Endothelial cell (in vitro differentiated cells): Measurements from ENCODE around the gene G0S2. TPM values are rescaled to one million over a fixed set of nuclear protein-coding genes. Genes with fewer than 3 reads are reported as not detected.

Experiments used
- DNase-seq: peaks from one replicate; pipeline ENCODE4 v3.0.0; 2021; ENCODE audit warnings: low spot score
- H3K27ac Mint-ChIP-seq: one replicate; pipeline ENCODE4 v1.8.0; 2021; ENCODE audit warnings: mixed read lengths, inconsistent platforms; ENCODE audit not compliant: unreplicated experiment
- H3K27me3 Mint-ChIP-seq: one replicate; pipeline ENCODE4 v1.8.0; 2021; ENCODE audit warnings: mild to moderate bottlenecking, moderate library complexity, mixed read lengths, inconsistent platforms; ENCODE audit not compliant: unreplicated experiment
- H3K36me3 Mint-ChIP-seq: one replicate; pipeline ENCODE4 v1.8.0; 2021; ENCODE audit warnings: mild to moderate bottlenecking, low read depth, mixed read lengths, inconsistent platforms; ENCODE audit not compliant: unreplicated experiment
- H3K4me1 Mint-ChIP-seq: one replicate; pipeline ENCODE4 v1.8.0; 2021; ENCODE audit warnings: mild to moderate bottlenecking, mixed read lengths, inconsistent platforms; ENCODE audit not compliant: unreplicated experiment
- H3K4me3 Mint-ChIP-seq: one replicate; pipeline ENCODE4 v1.8.0; 2021; ENCODE audit warnings: mild to moderate bottlenecking, mixed read lengths, inconsistent platforms; ENCODE audit not compliant: unreplicated experiment
- H3K9me3 Mint-ChIP-seq: one replicate; pipeline ENCODE4 v1.8.0; 2021; ENCODE audit warnings: mixed read lengths, inconsistent platforms; ENCODE audit not compliant: unreplicated experiment
- total RNA-seq: library from RNA; stranded (reverse); fragmentation: NEBNext Ultra II Directional; extraction: Animal tissue kit (Norgen Biotek cat#: 25700); gene quantifications from one replicate; pipeline ENCODE4 v1.2.1, GENCODE V29; 2021; ENCODE audit not compliant: unreplicated experiment
- TF ChIP-seq, protein P1 (sequence below): fragments of 200-600 bp; sonication (generic); IDR thresholded peaks from one replicate; pipeline ENCODE4 v1.5.0; 2021; ENCODE audit warnings: antibody characterized with exemption; ENCODE audit not compliant: unreplicated experiment

The G0S2 gene
- total RNA-seq, 1 donor from 2014 or later, result not detected

GRCh38 chr1:209707308-209707707 is 32.1 kb downstream of the G0S2 start:
- Mint-ChIP-seq H3K27me3 (peaks cover 1% of the 10 kb centered on the region), H3K4me1 (no peaks in the 10 kb centered on the region), H3K4me3 (no peak overlapping the region), H3K36me3 (no peaks in the 10 kb centered on the region), H3K9me3 (no peaks in the 10 kb centered on the region), H3K27ac (no peak overlapping the region)
- TF ChIP-seq, protein P1, sequence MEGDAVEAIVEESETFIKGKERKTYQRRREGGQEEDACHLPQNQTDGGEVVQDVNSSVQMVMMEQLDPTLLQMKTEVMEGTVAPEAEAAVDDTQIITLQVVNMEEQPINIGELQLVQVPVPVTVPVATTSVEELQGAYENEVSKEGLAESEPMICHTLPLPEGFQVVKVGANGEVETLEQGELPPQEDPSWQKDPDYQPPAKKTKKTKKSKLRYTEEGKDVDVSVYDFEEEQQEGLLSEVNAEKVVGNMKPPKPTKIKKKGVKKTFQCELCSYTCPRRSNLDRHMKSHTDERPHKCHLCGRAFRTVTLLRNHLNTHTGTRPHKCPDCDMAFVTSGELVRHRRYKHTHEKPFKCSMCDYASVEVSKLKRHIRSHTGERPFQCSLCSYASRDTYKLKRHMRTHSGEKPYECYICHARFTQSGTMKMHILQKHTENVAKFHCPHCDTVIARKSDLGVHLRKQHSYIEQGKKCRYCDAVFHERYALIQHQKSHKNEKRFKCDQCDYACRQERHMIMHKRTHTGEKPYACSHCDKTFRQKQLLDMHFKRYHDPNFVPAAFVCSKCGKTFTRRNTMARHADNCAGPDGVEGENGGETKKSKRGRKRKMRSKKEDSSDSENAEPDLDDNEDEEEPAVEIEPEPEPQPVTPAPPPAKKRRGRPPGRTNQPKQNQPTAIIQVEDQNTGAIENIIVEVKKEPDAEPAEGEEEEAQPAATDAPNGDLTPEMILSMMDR, result no peak
- DNase-seq, result no peak

DNA sequence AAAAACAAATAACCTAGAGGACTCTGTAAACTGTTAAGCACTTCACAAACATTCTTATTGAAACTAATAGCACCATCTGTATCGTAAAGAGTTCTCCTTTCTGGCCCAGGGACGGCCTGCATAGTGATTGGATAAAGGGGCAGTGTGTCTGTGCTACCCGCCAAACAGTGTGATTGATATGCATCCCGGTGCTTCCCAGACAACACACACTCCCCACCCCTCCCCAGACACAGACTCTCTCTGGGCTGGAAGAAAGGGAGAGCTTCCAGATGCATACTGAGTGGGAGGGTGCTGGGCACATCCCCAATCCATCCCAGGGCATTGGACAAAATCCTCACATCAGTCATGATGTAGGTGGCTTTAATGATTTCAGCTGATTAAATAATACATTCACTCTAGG is 33.1 kb downstream of the G0S2 start:
- no peaks in the 10 kb centered on the region for H3K4me1 Mint-ChIP-seq
- no peaks in the 10 kb centered on the region for H3K36me3 Mint-ChIP-seq
- H3K9me3 Mint-ChIP-seq, result no peaks in the 10 kb centered on the region
- DNase-seq, result no peak
- peaks cover 1% of the 10 kb centered on the region for H3K27me3 Mint-ChIP-seq
- TF ChIP-seq, protein P1, result no peak
- H3K4me3 Mint-ChIP-seq, result no peak overlapping the region
- no peak overlapping the region for H3K27ac Mint-ChIP-seq

DNA sequence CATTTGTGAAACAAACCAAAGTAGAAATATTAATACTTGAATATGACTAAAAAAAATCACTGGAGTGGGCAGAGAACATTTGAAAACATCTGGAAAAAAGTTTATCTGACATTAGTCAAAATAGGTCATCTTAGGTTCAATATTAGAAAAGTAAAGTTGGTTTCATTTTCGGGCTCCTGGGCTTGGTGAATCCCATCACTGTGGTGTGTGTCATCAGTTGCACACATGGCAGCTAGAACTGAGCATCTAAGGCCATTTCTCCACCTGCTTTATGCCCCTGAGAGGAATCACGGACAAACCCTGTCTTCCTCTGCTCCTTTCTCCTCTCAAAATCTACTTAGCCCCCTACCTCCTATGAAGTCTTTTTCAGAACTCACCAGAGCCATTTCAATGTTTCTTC is 34.9 kb downstream of the G0S2 start:
- Mint-ChIP-seq H3K27me3 (peaks cover 1% of the 10 kb centered on the region), H3K4me3 (no peak overlapping the region), H3K27ac (no peak overlapping the region), H3K9me3 (no peaks in the 10 kb centered on the region), H3K36me3 (no peaks in the 10 kb centered on the region), H3K4me1 (no peaks in the 10 kb centered on the region)
- TF ChIP-seq, protein P1, result no peak
- no peak for DNase-seq

DNA sequence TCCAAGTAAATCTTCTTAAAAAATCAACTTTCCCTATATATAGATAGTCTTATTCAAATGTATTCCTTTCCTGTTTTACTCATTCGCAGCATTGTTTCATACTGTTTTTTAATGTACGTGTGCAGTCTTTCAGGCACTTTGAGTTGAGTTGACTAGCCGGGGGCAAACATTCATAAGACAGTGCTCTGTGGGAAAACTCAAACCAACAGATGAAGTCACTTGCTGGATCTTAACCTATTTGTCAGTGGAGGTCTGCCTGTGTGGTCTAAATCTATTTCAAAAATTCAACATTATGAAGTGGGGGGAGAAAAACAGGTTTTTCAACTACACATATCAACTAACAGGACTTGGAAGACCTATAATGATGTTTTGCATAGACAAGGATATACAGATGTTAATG is 35.6 kb downstream of the G0S2 start:
- TF ChIP-seq, protein P1, result no peak
- H3K4me1 Mint-ChIP-seq, result no peaks in the 10 kb centered on the region
- no peak for DNase-seq
- peaks cover 1% of the 10 kb centered on the region for H3K27me3 Mint-ChIP-seq
- no peaks in the 10 kb centered on the region for H3K36me3 Mint-ChIP-seq
- no peak overlapping the region for H3K27ac Mint-ChIP-seq
- no peaks in the 10 kb centered on the region for H3K9me3 Mint-ChIP-seq
- no peak overlapping the region for H3K4me3 Mint-ChIP-seq

- Mint-ChIP-seq H3K36me3 (no peaks in the 10 kb centered on the region), H3K27me3 (no peaks in the 10 kb centered on the region), H3K4me1 (no peaks in the 10 kb centered on the region), H3K9me3 (no peaks in the 10 kb centered on the region), H3K4me3 (no peak overlapping the region), H3K27ac (no peak overlapping the region)
- no peak for DNase-seq
- TF ChIP-seq, protein P1, result no peak
These were observed 39.1 kb downstream of the G0S2 start for GRCh38 chr1:209714338-209714737.
